ENCODE data around the gene TXLNB.

- TF ChIP-seq POLR2AphosphoS5 (IDR thresholded peaks at IDR 0.05; ENCODE audit: low read depth) (no peak), CTCF (IDR thresholded peaks at IDR 0.05; ENCODE audit: insufficient read depth, low read length) (no peak), REST (IDR thresholded peaks at IDR 0.05; ENCODE audit: insufficient replicate concordance, low read depth) (no peak), SPI1 (IDR thresholded peaks at IDR 0.05; ENCODE audit: borderline replicate concordance, low read depth) (no peak), GABPA (IDR thresholded peaks at IDR 0.05; ENCODE audit: low read depth) (no peak)
Measured at GRCh38 chr6:139288496-139289040, 3.2 kb downstream of the TXLNB start.
